ENCODE data around the gene REPIN1.

Gene REPIN1

DNA sequence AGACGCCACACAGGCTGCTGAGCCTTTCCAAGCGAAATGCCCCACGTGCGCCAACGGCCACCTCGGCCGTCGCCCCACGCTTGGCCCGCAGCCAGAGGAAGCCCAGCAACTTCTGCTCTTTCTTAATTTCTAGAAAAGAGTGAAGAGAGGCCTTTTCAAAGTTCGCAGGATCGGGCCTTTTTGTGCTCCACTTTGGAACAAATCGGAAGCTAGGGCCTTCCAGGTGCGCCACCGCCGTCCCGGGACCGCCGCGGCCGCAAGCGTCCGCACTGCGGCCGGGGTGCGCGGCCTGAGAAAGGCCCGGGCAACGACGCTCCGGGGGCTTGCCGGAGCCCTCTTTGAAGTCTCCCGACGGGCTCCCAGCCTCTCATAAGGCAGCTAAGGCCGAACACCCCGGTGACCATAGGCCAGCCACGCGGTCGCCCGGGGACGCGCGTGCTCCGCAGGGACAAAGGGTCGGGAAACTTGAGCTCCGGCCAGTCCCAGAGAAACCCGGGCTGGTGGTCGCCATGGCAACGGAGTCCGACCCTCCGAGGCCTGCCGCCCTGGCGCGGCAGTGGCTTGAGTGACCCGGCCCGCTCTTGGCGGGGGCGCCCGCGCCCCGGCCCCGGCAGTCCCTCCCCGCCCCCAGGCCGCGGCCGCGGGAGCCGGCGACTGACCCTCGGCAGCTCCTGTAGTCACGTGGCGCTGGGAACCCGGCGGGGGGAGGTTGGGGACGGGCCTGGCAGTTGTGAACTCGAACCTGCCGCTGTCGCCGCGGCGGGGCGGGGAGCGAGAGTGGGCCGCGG is at the start of gene REPIN1:
Gene REPIN1 (plus strand): TSS at position 727 of the 788 bp plus-strand sequence. CDS start 890 bp downstream, outside the sequence.
- H3K27ac ChIP-seq, result peak within 1 kb of the TSS; percentile 58
- DNase-seq (ENCODE audit: low read depth, low spot score), result no peak

DNA sequence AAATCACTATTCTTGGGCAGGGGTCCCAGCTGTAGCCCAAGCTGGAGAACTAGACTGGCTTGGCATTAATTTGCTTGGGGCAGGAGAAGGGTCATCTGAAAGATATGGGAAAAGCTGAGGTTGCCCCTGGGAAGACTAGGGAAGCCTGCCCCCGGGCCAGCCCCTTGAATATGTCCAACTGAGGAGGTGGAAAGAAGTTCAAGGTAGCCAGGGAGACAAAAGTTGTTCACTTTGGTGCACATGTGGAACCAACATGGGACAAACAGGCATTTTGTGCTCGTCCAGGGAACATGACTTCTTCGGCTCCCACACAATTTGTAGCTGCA is 46.9 kb upstream of the REPIN1 start:
- H3K27ac ChIP-seq, result peak overlapping the region; percentile 81
- DNase-seq (ENCODE audit: low read depth, low spot score), result no peak

DNA sequence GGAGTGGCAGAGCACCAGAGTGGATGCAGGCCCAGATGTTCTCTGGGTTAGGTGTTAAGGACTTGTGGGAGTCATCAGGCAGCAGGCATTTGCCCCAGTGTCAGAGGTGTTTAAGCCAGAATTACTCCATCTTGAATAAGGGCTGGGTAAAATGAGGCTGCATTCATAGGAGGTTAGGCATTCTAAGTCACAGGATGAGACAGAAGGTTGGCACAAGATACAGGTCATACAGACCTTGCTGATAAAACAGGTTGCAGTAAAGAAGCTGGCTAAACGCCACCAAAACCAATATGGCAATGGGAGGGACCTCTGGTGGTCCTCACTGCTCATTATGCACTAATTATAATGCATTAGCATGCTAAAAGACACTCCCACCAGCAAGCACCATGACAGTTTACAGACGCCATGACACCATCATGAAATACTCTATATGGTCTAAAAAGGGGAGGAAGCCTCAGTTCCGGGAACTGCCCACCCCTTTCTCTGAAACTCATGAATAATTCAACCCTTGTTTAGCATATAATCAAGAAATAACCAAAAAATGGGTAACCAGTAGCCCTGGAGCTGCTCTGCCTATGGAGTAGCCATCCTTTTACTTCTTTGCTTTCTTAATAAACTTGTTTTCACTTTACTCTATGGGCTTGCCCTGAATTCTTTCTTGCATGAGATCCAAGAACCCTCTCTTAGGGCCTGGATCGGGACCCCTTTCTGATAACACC is 46.3 kb upstream of the REPIN1 start:
- DNase-seq (ENCODE audit: low read depth, low spot score), result no peak

DNA sequence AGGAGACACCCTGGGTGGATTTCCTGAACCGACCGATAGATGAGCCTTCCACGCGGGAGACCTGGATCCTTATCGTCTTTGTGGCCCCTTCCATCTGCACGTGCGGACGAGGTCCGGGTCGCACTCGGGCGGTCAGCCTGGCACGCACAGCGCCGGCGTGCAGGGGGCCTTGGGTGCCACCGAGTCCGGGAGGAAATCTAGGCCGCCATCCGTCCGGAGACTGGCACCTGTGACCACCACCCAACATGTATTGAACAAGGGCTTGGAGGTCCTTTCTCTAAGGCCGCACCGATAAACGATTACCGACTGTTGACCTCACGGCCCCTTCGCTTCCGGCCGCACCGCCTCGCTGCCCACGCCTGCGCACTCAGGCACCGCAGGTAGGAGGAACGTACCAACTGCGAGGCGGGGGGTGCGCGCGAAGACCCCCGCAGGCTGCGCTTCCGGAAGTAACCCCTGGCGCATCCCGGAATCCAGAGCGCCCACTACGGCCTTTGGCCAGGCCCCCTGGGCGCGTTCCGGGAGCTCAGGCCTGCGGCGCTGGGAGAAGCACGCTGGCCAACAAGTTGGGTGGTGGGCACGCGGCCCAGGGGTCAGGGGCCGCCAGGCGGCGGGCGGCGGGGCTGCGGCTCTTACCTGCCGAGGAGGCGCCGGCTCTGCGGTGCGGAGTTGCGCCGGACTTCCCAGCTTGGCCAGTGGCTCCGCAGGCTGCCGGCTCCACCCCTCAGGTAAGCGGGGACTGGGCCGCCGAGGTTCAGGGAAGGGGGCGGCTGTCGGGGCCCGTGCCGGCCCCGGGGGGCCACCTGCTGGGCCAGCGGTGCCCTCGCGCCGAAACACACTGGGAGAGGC is 45.6 kb upstream of the REPIN1 start, which contains the start of the genes ACTR3C and LRRC61:
Gene ACTR3C (minus strand): TSS at position 713 of the 849 bp plus-strand sequence. CDS start 28,249 bp downstream, outside the sequence.
Gene LRRC61 (plus strand): TSS at position 523 of the 849 bp plus-strand sequence. CDS start 13,507 bp downstream, outside the sequence.
- peak within 1 kb of the TSS; percentile 81 for H3K27ac ChIP-seq
- DNase-seq (ENCODE audit: low read depth, low spot score), result no peak

More for the DNA sequence above, 46.3 kb upstream of the REPIN1 start:
- H3K27ac ChIP-seq, result peak overlapping the region; percentile 81

DNA sequence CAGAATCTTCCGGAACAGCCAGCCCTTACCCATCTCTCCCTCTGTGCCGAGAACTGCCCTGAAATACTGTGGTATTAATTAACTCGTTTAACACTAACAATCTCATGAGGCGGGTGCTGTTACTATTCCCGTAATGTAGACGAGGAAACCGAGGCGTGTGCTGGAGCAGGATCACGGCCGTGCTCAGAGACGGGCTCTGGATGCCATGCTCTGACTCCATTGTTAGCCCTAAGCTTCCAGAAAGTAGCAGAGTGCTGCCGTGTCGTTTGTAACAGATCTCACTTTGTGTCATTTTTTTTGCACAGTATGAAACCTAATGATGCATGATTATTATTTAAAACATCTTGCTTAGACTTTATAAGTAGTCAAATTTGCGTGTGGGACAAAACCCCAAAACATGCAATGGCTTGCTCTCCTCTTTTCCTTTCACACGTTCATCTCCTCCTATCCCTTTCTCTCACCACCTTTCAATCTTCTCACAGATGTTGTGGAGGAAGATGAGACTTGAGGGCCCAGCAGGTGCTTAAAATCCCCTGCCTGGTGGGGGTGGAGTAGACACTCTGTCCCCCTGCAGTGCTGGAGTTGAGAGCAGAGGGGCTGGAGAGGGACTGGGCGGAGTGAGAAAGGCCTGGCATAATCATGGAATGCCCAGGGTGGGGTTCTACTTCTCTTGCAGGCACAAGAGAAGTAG is 44.8 kb upstream of the REPIN1 start:
- no peak for DNase-seq (ENCODE audit: low read depth, low spot score)
- peak overlapping the region; percentile 81 for H3K27ac ChIP-seq

DNA sequence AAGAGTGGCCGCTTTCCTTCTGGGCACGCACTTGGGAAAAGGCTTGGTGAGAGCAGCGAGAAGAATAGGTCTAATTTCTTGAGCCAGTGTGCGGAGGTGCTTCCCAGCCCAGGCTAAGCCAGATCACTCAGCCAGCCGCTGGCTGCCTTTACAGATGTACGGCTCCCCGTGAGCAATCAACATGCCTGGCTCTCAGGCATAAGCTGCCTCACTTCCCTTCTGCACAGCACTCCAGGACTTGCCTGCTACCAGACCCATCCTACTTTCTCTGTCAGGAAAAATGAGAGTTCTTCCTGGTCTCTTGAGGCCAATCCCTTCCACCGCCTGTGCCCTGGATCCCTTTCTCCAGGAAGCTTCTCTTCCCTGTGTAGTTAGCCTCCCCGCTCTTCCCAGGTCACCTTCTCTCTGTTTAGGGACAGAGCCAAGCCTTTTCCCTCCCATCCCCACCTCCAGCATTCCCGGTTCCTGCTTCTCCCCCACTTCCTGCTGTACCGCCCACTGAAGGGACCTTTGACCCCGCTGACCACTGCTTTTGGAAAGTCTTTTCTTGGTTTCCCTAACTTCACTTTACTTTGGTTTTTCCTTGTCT is 44.2 kb upstream of the REPIN1 start:
- DNase-seq (ENCODE audit: low read depth, low spot score), result no peak
- H3K27ac ChIP-seq, result peak overlapping the region; percentile 81

DNA sequence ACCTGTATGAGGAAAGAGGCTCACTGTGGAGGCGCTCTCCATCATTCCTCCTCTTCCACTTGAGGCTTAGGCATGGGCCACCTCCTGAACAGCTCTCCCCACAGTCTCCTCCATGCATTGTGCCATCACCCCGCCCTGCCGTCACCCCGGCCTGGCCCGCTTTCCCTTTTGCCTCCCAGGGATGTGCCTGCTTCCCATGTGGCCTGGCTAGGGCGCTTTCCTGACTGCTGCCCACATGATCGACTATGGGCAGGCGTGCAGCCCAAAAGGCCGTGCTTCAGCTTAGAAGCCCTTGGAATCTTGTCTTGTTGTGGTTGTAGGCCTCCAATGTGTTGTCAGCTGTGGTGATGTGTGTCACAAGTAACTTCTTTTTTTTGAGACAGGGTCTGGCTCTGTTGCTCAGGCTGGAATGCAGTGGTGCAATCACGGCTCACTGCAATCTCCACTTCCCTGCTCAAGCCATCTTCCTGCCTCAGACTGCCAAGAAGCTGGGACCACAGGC is 43.5 kb upstream of the REPIN1 start:
- no peak overlapping the region for H3K27ac ChIP-seq
- DNase-seq (ENCODE audit: low read depth, low spot score), result no peak

DNA sequence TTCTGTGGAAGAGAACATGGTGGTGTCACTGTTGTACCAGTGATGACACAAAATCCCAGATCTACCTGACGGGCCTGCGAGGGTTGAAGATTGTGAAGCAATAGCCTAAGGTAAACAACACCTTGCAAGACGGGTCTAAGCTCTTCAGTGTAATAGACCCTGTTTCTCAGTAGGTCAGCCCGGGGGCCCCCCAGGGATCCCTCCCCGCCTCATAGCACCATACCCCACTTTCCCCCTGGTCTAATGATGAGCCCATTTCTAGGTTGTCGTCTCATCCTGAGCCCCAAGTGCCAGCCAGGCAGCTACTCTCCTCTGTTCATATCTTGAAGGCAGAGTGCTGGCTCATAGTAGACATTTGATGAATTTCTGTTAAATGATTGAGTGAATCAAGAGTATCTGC is 42.7 kb upstream of the REPIN1 start:
- no peak for DNase-seq (ENCODE audit: low read depth, low spot score)
- H3K27ac ChIP-seq, result no peak overlapping the region

DNA sequence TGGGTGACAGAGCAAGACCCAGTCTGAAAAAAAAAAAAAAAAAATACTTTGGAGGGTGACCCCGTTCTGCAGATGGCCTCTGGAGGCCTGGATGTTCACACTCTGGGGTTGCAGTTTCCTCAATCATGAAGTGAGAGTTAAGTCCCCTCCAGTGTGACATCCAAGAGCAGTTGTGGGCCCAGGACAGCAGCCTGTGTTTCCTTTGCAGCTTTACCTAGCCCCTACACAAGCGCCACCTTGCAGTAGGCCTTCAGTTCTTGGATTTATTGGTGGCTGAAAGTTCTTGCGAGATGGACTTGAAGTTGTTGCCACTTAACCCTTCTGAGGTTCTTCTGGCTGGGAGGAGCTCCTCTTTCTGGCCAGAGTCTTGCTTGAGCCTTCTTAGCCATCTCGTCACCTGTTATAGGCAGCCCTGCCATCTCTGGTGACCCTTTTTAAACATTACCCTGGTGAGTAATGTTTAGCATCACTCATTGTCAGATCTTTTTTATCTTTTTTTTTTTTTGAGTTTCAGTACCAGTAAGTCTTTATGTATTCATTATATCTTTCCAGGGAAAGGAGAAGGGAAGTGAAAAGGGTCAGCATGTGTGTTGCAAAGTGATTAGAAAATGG is 41.9 kb upstream of the REPIN1 start:
- no peak overlapping the region for H3K27ac ChIP-seq
- DNase-seq (ENCODE audit: low read depth, low spot score), result no peak

DNA sequence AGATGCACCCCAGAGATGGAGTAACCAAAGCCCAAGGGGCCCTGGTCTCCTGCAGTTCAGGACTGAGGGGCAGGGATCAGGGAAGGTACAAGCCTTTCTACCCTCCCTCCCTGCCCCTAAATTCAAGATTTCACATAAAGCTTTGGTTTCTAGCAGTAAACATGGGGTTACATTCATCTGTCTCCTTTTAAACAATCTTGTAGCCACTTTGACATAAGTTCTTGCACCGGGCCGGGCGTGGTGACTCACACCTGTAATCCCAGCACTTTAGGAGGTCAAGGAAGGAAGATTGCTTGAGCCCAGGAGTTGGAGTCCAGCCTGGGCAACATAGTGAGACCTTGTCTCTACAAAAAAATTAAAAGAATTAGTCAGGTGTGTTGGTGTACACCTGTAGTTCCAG is 41.3 kb upstream of the REPIN1 start:
- no peak for DNase-seq (ENCODE audit: low read depth, low spot score)
- H3K27ac ChIP-seq, result no peak overlapping the region

DNA sequence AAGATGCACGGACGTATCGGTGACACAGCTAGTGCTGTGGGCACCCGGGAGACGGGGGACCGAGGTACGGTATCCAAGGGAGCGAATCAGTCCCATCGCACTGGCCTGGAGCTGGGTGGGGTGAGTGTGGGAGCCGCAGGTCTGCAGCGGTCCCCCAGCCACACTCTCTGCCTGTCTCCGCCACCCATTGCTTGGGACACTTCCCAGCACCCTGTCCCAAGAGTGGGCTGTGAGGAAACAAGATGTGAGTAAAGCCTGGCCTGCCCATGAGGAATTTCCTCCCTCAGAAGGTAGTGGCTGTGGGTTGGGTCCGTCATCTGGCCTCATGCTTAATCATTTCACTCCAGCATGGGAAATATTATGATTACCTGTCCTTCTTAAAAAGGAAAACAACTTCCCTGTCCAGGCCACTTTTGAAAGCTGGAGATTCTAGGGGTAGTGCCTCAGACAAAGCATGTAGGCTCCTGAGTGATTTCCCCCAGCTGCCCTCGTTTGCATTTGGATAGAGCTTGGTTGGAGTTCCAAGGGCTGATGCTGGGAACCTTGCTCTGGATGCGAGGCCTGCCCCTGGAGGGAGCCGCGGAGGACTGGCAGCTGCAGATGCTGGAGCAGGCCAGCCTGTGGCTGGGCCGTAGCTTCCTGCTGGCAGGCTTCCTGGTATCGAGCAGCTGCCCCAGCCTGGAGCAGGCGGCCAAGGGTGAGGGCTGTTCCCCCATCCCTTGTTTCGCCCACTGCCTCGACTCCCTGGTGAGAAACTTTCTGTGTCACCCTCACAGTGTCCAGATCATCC is 39.1 kb upstream of the REPIN1 start:
- no peak for DNase-seq (ENCODE audit: low read depth, low spot score)
- H3K27ac ChIP-seq, result no peak overlapping the region

DNA sequence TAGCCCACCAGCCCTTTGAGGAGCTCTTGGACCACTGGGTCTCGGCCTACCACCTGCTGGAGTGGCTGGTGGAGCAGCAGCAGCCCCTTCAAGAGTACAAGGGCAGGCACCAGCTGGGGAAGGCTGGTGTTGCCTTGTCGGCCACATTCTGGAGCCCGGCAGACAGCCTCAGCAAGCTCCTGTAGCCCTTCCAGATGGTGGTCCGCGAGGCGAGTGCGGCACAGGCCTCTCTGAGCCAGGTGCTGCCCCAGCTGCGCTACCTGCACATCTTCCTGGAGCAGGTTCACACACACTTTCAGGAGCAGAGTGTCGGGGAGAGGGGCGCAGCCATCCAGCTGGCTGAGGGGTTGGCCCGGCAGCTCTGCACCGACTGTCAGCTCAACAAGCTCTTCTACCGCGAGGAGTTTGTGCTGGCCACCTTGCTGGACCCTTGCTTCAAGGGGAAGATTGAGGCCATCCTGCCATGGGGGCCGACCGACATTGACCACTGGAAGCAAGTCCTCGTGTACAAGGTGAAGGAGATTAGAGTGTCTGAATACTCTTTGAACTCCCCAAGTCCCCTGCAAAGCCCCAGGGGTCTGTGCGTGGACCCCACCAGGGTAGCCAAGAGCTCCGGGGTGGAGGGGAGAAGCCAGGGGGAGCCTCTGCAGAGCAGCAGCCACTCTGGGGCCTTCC is 38.3 kb upstream of the REPIN1 start:
- no peak for DNase-seq (ENCODE audit: low read depth, low spot score)
- H3K27ac ChIP-seq, result no peak overlapping the region

DNA sequence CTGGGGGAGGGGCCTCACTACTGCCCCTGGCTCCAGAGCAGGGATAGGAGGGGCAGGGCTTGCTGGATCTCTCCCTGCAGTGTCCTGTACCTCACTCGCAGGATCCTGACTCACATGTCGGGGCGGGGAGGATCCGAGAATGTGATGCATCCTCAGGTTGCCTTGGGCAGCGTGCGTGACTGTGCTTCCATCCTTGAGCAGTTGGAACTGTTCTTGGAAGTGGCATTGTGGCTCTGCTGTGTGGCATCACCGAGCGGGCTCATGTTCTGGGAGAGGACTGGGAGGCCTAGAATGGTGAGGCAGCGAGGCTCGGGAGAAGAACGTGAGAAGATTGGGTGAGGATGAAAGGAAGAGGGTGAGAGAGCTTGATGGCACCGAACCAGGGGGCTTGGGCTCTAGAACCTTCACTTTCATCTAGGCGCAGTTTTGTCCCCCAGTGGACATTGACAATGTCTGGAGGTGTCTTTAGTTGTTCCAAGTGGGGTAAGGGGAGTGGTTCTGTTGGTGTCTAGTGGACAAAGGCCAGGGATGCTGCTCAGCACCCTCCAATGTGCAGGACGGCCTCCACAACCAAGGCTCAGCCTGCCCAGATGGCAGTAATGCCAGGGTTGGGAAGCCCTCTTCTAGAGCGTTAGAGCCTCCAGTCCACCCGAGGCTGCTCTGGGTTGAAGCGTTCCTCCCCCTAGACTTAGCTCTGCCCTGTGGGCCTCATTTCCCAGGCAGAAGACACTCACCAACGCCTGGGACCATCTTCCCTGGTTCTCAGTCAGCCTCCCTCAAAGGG is 35.6 kb upstream of the REPIN1 start:
- DNase-seq (ENCODE audit: low read depth, low spot score), result no peak
- H3K27ac ChIP-seq, result no peak overlapping the region

DNA sequence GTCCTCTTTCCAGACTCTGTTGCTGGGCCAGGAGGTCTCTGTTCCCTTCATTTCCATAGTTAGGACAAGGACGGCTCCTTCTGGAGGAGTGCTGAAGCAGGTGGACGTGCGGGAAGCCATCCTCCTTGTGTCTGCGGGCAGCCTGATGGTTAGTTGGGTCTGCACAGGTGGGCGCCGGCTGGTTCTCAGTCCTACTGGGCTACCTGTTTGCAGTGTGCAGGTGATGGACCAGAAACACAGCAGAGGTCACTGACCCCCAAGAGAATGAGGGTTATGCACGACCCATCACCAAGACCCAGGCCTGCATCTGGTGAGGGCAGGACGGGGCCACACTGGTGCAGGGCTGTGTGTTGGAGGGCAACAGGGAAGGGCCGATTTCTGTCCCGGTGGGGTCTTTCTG is 35.0 kb upstream of the REPIN1 start:
- no peak for DNase-seq (ENCODE audit: low read depth, low spot score)
- H3K27ac ChIP-seq, result no peak overlapping the region

DNA sequence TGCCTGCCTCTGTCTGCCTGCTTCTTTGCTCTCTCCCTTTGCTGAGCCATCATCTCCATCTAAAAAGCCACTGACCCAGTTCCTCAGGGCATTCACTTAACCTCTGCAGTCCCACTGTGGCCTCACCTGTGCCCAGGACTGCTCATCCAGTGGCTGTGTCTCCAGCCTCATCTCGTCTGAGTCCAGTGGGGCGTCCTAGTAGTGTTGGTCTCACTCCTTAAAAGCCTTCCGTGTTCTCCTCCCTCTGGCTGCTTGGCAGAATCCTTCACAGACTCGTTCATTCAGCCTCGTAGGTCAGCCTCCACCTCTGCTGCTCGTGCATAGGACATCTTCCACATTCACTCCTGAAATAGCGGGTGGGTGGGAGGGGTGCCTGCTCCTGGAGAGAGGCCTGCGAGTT is 34.5 kb upstream of the REPIN1 start:
- no peak overlapping the region for H3K27ac ChIP-seq
- DNase-seq (ENCODE audit: low read depth, low spot score), result no peak

DNA sequence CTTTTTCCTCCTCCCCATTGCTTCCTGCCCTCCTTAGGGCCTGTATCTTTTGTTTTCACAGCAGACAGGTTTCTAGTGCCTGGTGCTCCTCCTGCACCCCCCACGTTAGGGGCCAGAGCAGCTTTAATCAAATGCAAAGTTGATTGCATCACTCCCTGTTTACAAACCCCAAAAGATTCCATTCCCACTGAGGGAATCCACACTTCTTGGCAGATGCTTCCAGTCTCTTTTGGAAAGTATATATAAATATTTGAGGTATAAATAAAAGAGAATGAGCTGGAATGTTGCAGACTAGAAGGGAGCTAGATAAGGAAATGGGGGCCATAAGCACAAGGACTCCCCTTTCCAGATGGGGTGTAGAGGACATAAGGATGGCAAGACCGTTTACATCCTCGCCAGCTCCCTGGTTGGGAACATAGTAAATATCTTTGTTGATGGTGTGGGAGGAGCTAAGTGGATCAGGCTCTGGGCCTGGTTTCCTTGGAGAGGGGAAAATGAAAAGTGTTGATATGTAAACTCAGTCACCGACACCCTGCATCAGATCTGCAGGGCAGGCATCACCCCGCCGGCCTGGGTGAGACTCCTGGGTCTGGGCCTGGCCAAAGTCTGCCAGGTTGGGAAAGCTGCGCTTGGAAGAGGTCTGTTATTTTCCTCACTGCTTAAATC is 33.4 kb upstream of the REPIN1 start:
- H3K27ac ChIP-seq, result no peak overlapping the region
- no peak for DNase-seq (ENCODE audit: low read depth, low spot score)

DNA sequence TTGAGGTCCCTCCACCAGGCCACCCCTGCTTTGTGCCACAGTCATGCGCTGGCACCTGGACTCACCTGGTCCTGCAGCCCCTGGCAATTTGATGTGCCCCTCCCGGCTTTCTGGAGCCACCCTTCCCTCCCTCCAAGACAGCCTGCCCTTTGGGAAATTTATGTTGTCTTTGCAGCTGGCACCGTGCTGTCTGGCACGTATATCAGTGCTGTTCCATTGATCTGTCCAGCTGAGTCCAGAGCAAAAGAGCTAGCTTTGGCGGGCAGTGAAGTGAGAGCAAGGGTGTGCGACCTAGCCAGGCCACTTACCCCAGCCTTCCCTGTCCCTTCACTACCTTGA is 32.9 kb upstream of the REPIN1 start:
- no peak overlapping the region for H3K27ac ChIP-seq
- DNase-seq (ENCODE audit: low read depth, low spot score), result no peak

All from epithelial cell of prostate (primary cell).